Kidney capillary endothelial cell (primary cell): Measurements from ENCODE around the gene KLHL17.
"Not testable (repeated sequence)": the region's sequence is repeated elsewhere in the genome, so short reads cannot be mapped to it uniquely, and the experiment has no call there.

ENCODE experiments used
- DNase-seq: peaks from one replicate; pipeline ENCODE4 v3.0.0-alpha.2; 2018; ENCODE audit warnings: low spot score

Gene KLHL17

GRCh38 chr1:937521-937920 is 22.9 kb upstream of the KLHL17 start:
- DNase-seq = no peak

- DNase-seq = no peak
These were observed 22.2 kb upstream of the KLHL17 start for GRCh38 chr1:938088-938683.

- no peak for DNase-seq
These were observed 21.5 kb upstream of the KLHL17 start for GRCh38 chr1:938711-939489.

GRCh38 chr1:939511-940106 is 20.8 kb upstream of the KLHL17 start:
- DNase-seq = no peak

- DNase-seq = no peak
These were observed 20.0 kb upstream of the KLHL17 start for GRCh38 chr1:940107-941014.

GRCh38 chr1:941015-941587 is 19.3 kb upstream of the KLHL17 start:
- no peak for DNase-seq

- DNase-seq = peak; percentile 73
These were observed 18.6 kb upstream of the KLHL17 start for GRCh38 chr1:941588-942383.

- DNase-seq = no peak
These were observed 18.0 kb upstream of the KLHL17 start for GRCh38 chr1:942411-942821.

GRCh38 chr1:942864-943533 is 17.4 kb upstream of the KLHL17 start:
- no peak for DNase-seq

- DNase-seq = no peak
These were observed 16.6 kb upstream of the KLHL17 start for GRCh38 chr1:943545-944340.

- DNase-seq = no peak
These were observed 15.8 kb upstream of the KLHL17 start for GRCh38 chr1:944341-945325.

- DNase-seq = no peak
These were observed 14.5 kb upstream of the KLHL17 start for GRCh38 chr1:945688-946556.

GRCh38 chr1:946811-947210 is 13.6 kb upstream of the KLHL17 start:
- DNase-seq = not testable (repeated sequence)

GRCh38 chr1:947958-948357 is 12.4 kb upstream of the KLHL17 start:
- no peak for DNase-seq

GRCh38 chr1:950268-950667 is 10.1 kb upstream of the KLHL17 start:
- DNase-seq = no peak

- DNase-seq = no peak
These were observed 9.5 kb upstream of the KLHL17 start for GRCh38 chr1:950881-951280.

- no peak for DNase-seq
These were observed 9.0 kb upstream of the KLHL17 start for GRCh38 chr1:951364-951763.

GRCh38 chr1:952201-952600 is 8.2 kb upstream of the KLHL17 start:
- no peak for DNase-seq
